HG03521 (cell line): ENCODE data around the gene SERINC5.
A peak's percentile ranks its signal among the peaks of the same experiment; 100 is the strongest.
"Not testable (repeated sequence)": the region's sequence is repeated elsewhere in the genome, so short reads cannot be mapped to it uniquely, and the experiment has no call there.

Experiments used
- ATAC-seq: cut with Tn5 transposase; IDR thresholded peaks from one replicate; pipeline ENCODE4 v1.9.1; 2021; ENCODE audit warnings: mild to moderate bottlenecking, moderate library complexity; ENCODE audit not compliant: unreplicated experiment

Gene SERINC5

DNA sequence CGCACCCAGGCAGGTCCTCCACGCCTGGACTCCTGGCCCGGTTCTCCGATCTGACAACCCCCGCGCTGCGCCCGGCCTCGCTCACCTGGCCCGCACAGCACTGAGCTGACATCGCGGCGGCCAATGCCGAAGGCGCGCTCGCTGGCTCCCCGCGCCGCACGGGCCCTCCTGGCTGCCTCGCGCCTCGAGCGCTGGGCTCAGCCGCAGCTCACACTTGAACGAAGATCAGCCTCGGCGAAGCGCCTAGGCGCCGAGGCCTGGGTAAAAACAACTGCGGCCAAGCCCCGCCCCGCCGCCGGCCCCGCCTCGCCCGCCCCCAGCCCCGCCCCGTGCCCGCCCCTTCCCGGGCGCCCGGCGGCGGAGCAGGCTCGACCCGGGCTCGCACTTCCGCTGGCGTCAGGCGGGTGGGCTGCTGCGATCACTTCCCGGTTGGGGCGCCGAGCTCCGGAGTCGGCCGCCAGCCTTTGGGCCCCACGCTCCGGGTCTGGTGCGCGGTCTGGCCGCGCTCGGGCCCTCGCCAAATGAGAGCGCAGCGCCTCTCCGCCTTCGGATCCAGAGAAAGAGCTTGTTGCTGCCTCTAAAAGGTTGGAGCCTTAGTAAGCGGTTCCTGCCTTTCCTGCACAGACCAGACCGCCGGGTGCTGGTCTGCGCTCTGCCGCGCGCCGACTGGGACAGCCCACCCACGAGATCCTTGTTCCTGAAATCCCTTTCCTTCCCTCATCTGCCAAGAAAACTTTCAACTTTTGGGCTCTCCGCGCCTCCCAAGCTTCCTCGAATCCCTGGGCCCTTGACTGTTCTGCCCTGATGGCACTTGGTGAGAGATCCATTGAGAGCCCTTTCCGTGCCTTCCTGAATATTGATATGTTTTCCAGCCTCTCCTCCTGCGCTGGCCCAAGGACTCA is at the start of gene SERINC5:
SERINC5 (minus strand) TSS at position 238 of the 902 bp plus-strand sequence; CDS start at position 112, 126 bp downstream.
- ATAC-seq = peak; percentile 74

DNA sequence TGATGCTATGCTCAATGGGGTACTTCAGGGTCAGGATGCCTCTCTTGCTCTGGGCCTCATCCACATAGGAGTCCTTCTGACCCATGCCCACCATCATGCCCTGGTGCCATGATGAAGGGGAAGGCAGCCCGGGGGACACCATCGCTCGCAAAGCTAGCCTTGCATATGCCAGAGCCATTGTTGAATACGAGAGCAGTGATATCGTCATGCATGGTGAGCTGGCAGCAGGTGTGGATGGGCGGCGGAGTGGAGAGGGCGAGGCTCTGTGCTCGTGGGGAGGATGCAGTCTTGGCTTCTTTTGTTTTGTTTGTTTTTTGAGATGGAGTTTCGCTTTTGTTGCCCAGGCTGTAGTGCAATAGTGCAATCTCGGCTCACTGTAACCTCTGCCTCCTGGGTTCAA is 46.8 kb upstream of the SERINC5 start:
- ATAC-seq = no peak

DNA sequence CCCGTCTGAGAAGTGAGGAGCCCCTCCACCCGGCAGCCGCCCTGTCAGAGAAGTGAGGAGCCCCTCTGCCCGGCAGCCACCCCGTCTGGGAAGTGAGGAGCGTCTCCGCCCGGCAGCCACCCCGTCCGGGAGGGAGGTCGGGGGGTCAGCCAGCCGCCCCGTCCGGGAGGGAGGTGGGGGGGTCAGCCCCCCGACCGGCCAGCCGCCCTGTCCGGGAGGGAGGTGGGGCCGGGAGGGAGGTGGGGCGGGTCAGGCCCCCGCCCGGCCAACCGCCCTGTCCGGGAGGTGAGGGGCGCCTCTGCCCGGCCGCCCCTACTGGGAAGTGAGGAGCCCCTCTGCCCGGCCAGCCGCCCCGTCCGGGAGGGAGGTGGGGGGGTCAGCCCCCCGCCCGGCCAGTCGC is 45.5 kb upstream of the SERINC5 start:
- not testable (repeated sequence) for ATAC-seq

DNA sequence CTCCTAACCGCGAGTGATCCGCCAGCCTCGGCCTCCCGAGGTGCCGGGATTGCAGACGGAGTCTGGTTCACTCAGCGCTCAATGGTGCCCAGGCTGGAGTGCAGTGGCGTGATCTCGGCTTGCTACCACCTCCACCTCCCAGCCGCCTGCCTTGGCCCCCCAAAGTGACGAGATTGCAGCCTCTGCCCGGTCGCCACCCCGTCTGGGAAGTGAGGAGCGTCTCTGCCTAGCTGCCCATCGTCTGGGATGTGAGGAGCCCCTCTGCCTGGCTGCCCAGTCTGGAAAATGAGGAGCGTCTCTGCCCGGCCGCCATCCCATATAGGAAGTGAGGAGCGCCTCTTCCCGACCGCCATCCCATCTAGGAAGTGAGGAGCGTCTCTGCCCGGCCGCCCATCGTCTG is 44.9 kb upstream of the SERINC5 start:
- not testable (repeated sequence) for ATAC-seq

DNA sequence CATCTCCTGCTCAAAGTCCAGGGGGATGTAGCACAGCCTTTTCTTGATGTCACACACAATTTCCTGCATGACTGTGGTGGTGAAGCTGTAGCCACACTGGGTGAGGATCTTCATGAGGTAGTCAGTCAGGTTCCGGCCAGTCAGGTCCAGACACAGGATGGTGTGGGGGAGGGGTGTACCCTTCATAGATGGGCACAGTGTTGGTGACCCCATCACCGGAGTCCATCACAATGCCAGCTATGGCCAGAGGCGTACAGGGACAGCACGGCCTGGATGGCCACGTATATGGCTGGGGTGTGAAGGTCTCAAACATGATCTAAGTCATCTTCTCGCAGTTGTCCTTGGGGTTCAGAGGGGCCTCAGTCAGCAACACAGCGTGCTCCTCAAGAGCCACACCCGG is 44.3 kb upstream of the SERINC5 start:
- ATAC-seq = no peak

DNA sequence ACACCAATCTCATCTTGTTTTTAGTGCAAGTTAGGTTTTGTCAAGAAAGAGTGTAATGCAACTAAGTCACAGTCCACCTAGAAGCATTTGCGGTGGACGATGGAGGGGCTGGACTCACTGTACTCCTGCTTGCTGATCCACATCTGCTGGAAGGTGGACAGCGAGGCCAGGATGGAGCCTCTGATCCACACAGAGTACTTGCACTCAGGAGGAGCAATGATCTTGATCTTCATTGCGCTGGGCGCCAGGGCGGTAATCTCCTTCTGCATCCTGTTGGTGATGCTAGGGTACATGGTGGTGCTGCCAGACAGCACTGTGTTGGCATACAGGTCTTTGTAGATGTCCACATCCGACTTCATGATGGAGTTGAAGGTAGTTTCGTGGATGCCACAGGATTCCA is 43.8 kb upstream of the SERINC5 start:
- no peak for ATAC-seq

DNA sequence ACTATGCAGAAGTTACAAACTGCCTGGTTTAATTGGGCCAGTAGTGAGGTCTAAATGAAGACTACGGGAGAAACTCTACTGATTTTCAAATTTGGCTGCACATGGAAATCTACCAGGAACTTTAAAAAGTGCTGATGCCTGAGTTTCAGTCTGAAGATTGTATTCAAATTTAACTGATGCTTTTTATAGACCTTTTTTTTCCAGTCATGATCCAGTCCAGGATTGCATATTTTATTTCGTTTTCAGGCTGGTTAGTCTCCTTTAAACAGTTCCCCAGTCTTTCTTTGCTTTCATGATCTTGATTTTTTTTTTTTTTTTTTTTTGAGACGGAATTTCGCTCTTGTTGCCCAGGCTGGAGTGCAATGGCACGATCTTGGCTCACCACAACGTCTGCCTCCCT is 40.3 kb upstream of the SERINC5 start:
- ATAC-seq = no peak

DNA sequence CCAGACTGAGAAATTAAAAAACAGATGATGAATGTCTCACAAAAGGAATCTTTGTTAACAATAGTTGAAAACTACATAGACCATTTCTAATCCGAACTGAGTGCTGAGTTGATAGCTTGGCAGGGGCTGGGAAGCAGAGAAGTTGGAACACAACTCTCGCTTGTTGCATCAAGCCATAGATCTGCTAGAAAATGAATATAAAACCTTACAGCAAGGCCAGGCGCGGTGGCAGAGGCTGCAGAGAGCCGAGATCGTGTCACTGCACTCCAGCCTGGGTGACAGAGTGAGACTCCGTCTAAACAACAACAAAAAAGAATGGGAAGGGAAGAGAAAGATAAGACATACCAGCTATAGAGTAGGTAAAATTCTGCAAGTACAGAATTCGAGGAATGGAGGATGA is 35.9 kb upstream of the SERINC5 start:
- ATAC-seq = no peak

DNA sequence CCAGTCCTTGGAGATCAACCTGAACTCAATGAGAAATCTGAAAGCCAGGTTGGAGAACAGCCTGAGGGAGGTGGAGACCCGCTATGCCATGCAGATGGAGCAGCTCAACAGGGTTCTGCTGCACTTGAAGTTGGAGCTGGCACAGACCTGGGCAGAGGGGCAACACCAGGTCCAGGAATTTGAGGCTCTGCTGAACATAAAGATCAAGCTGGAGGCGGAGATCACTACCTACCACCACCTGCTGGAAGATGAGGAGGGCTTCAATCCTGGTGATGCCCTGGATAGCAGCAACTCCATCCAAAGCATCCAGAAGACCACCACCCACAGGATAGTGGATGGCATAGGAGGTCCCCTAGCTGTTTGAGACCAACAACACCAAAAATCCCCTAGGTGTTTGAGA is 33.5 kb upstream of the SERINC5 start:
- no peak for ATAC-seq

DNA sequence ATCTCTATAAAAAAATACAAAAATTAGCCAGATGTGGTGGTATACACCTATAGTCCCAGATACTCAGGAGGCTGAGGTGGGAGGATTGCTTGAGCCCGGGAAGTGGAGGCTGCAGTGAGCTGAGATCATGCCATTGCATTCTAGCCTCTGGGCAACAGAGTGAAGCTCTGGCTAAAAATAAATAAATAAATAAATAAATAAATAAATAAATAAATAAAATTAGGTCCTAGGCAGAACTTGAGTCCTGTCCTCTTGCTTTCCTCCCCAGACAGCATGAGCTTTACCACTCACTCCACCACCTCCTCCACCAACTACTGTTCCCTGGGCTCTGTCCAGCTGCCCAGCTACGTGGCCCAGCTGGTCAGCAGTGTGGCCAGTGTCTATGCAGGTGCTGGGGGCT is 32.3 kb upstream of the SERINC5 start:
- ATAC-seq = no peak

DNA sequence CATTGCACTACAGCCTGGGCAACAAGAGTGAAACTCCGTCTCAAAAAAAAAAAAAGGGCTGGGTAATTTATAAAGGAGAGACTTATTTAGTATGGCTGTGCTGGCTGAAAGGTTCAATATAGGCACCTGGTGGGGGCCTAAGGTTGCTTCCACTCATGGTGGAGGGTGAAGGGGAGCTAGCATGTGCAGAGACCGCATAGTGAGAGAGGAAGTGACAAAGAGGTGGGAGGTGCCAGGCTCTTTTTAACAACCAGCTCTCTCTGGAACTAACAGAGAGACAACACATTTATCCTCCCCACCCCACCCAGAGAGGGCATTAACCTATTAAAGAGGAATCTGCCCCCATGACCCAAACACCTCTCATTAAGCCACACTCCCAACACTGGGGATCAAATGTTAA is 28.9 kb upstream of the SERINC5 start:
- no peak for ATAC-seq

DNA sequence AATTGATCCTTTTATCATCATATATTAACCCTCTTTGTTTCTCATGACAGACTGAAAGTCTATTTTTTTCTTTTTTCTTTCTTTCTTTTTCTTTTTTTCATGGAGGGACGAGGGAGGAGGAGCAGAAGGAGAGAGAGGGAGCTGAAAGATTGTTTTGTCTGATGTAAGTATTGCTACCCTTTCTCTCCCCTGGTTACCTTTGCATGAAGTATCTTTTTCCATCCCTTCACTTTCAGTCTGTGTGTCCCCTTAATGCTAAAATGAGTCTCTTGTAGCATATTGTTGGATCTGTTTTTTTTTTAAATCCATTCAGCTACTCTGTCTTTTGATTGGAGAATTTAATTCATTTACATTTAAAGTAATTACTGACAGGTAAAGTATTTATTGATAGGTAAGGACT is 27.5 kb upstream of the SERINC5 start:
- no peak for ATAC-seq

DNA sequence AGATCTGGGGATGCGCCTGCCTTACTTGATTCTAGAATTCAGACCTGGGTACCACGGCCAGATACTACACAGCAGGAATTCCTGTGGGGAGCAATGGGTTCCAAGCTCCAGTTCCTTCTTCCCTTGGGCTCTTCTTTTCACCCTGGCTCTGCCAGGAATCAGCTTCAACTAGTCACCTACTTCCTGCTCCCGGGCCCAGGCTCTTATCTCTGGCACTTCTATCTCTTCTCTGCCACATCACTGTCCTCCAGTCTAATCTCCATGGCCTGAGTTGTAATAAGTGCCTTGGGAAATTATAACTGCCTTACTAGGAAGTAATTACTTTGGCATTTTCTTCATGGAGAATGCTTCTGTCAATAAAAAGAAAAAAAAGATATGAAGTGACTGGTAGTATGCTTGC is 26.2 kb upstream of the SERINC5 start:
- no peak for ATAC-seq

DNA sequence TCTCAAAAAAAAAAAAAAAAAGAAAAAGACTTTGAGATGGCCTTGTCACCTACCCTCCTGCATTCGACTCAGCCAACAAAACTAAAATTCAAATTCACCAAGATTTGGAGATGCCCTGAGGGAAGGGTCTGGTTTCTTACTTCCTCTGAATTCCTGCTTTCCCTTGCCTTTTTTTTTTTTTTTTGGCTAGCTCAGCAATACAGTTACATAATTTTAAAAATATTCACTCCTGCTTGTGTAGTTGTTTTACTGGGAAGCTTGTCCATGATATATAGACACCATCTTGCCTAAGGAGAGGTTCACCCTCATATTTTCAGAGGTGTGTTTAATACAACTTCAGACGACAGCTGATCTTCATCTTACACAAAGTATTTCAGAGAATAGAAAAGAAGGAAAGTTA is 21.3 kb upstream of the SERINC5 start:
- no peak for ATAC-seq

DNA sequence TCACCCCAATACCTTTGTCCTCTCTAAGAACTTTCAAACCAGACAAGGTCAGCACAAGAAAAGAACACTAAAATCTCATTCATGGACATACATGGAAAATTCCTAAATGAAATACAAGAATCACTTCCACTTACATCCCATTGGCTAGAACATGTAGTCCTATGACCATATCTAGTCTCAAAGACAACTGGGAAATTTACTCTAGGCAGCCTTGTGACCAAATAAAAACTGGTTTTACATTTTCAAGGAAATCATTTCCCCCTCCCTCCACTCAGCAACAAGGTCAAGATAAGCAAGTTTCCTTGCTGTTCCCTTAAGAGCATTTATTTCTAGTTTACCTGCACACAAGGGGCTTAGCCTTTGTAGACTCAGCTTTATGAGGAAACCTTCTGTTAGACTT is 20.3 kb upstream of the SERINC5 start:
- ATAC-seq = no peak

DNA sequence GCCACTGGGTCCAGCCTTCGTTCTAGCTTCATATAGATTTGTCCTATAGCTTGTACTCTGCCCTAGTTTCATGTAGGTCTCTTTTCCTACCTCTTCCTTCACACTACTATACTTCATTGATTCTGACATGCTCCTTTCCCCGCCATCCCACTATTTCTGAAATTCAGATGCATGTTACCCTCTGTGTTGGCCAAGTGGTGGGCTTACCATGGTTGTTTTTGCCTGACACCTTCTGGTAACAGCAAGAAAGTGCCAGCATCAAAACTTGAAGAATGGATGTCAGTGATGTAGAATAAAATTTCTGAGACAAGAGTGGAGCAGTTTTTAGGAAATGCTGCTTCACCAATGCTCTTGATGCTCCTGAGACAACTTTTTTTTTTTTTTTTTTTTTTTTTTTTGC is 19.5 kb upstream of the SERINC5 start:
- no peak for ATAC-seq

DNA sequence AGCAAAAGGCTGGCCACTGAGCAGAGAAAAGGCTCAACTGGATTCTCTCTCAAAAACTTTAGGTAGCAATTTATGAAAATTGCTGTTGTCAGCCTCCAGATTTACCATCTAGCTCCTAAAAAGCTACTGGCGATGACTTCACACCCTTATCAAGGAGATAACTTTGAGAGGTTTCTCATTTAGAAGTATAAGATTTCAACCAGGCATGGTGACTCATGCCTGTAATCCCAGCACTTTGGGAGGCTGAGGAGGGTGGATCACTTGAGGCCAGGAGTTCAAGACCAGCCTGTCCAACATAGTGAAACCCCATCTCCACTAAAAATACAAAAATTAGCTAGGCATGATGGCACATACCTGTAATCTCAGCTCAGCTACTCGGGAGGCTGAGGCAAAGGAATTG is 14.7 kb upstream of the SERINC5 start:
- ATAC-seq = not testable (repeated sequence)

DNA sequence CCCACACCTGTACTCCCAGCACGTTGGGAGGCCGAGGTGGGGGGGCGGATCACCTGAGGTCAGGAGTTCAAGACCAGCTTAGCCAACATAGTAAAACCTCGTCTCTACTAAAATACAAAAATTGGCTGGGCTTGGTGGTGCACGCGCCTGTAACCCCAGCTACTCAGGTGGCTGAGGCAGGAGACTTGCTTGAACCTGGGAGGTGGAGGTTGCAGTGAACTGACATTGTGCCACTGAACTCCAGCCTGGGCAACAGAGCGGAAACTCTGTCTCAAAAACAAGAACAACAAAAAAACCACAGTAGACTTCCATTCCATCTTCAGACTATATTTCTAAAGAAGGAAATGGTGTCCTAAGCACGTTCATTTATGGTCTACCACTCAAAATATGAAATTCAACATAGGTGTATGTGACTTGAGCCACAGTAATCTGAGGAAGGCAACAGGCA is 14.2 kb upstream of the SERINC5 start:
- no peak for ATAC-seq

DNA sequence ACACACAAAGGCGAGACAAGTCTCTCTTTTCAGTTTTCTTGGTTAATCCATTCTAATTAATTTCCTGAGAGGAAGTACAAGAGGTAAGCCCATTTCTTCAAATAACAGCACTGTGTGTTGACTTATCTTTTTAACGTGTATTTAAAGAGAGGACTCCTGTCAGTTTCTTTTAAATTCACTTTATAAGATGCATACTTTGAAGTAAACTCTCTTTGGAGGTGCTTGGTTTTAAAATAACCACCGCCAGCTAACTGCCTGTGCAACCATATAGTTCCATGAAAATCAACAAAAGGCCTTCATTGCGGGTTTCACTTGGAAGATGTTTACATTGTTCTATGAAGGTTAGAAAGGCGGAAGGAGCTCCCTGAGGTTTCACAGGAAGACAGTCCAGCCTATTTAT is 13.1 kb upstream of the SERINC5 start:
- no peak for ATAC-seq

DNA sequence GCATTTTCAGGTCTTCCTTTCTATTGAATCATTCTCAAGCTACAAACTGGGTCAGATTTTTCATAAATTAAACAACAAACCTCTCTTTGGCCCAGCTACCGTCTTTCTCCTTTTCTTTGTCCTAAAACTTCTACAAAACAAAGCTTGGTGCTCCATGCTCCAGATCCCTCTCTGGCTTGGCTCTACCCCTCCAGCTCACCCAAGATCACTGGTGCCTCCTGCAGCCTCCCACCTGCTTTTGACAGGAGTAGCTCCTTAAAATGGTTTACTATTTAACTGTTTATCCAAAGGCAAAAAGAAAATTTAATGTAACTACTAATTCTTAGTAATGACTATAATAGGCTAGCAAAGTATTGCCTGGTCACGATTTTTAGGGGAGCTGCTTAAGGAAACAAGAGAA is 10.7 kb upstream of the SERINC5 start:
- ATAC-seq = no peak

DNA sequence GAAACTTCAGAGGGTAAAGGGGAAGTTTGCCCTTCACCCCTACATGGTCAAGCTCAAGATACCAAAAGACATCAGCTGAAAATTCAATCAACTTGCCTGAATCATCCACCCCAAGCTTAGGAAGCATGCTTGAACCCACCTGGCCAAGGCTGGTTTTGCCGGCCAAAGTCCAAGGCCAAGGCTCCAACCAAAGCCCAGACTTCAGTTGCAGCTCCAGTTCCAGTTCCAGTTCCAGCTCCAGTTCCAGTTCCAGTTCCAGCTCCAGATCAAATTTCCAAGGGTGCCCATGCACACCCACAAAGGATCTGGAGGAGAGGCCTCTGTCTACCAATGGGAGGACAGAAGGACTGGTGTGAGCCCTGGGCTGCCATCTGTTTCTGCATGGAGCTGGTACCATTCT is 4.6 kb upstream of the SERINC5 start:
- ATAC-seq = no peak

DNA sequence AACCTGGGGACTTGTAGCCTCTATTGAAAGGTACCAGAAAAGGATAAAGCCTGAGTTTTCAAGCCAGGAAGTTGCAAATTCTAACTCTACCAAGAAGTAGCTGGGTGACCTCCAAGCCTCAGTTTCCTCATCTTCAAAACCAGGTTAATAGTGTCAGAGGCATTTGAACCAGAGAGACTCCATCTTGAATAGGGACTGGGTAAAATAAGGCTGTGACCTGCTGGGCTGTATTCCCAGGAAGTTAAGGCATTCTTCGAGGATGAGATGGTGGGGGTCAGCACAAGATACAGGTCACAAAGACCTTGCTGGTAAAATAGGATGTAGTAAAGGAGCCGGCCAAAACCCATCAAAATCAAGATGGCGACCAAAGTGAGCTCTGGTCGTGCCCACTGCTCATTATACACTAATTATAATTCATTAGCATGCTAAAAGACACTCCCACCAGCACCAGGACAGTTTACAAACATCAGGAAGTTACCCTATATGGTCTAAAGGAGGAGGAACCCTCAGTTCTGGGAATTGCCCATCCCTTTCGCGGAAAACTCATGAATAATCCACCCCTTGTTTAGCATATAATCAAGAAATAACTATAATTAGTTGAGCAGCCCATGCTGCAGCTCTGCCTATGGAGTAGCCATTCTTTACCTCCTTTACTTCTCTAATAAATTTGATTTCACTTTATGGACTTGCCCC is 3.8 kb upstream of the SERINC5 start:
- no peak for ATAC-seq
